ENCODE measurements around the gene CYFIP2. TPM values are rescaled to one million over a fixed set of nuclear protein-coding genes. Genes with fewer than 3 reads are reported as not detected.

CYFIP2 gene
- total and polyA plus RNA-seq, 2 of the 8 experiments (the other 6 are each of a cell fraction or from before 2014, with no cell fraction given): 45.1 to 80.6 TPM

GRCh38 chr5:157284458-157285212 lies 18.7 kb downstream of the CYFIP2 start:
- Histone ChIP-seq H3K56ac (replicated peaks; ENCODE audit: insufficient read length, low read depth, low read length) (no peak overlapping the region), H3K36me3 (ENCODE audit: control insufficient read depth in 2 of 4, insufficient read depth in 4 of 4, low read length in 3 of 4) (peaks cover 3 to 14% (median 8%) of the 10 kb centered on the region in 4 experiments; a peak in 6 of 8 replicates), H3K4me2 (ENCODE audit: insufficient read depth in 1 of 2, low read depth in 2 of 2, low read length in 2 of 2) (no peak overlapping the region), H3K4me3 (ENCODE audit: extremely low read depth in 1 of 4, insufficient read depth in 2 of 4, low read depth in 3 of 4, low read length in 4 of 4) (no peak overlapping the region), H4K20me1 (replicated peaks in 1 of 2; ENCODE audit: control insufficient read depth in 1 of 2, insufficient read depth in 2 of 2, low read length in 2 of 2) (peaks cover 5 to 7% of the 10 kb centered on the region in 2 experiments), H3K9ac (replicated peaks in 1 of 4; ENCODE audit: extremely low read depth in 1 of 4, low read depth in 3 of 4, low read length in 3 of 4) (no peak overlapping the region), H2AK5ac (ENCODE audit: low read depth, low read length) (no peak overlapping the region), H3K79me2 (ENCODE audit: control insufficient read depth in 1 of 2, insufficient read depth in 2 of 2, low read length in 2 of 2) (peaks cover 3 to 34% of the 10 kb centered on the region in 2 experiments; a peak in 3 of 4 replicates), H2BK12ac (ENCODE audit: low read depth, low read length) (no peak overlapping the region), H4K91ac (replicated peaks; ENCODE audit: insufficient read length, low read length) (no peak overlapping the region), H3K18ac (ENCODE audit: extremely low read depth, low read length) (no peak overlapping the region), H2BK120ac (replicated peaks; ENCODE audit: low read depth, low read length) (no peak overlapping the region), H3K23me2 (ENCODE audit: low read depth, low read length) (no peaks in the 10 kb centered on the region), H3K4me1 (replicated peaks in 1 of 4; ENCODE audit: control insufficient read depth in 3 of 4, insufficient read depth in 4 of 4, low read length in 3 of 4) (no peaks in the 10 kb centered on the region; a peak in 3 of 7 replicates), H3K79me1 (ENCODE audit: low read depth, low read length) (no peaks in the 10 kb centered on the region; the same call in 1 of the 2 replicates), H2BK20ac (ENCODE audit: low read length) (no peak overlapping the region), H2BK5ac (ENCODE audit: low read depth, low read length) (no peak overlapping the region), H3K14ac (ENCODE audit: insufficient read length) (no peak overlapping the region), H3K9me3 (ENCODE audit: insufficient read depth in 2 of 2, low read depth in 1 of 2, low read length in 1 of 2) (no peaks in the 10 kb centered on the region), H2AFZ (ENCODE audit: low read length) (no peak overlapping the region), H4K5ac (ENCODE audit: insufficient read length, low read depth, low read length) (no peak overlapping the region), H2BK15ac (ENCODE audit: low read length) (no peak overlapping the region), H3K27me3 (replicated peaks in 1 of 4; ENCODE audit: control insufficient read depth in 3 of 4, extremely low read depth in 1 of 4, insufficient read depth in 3 of 4, low read length in 3 of 4) (no peaks in the 10 kb centered on the region), H3K27ac (ENCODE audit: low read depth, low read length) (no peak overlapping the region), H4K8ac (ENCODE audit: extremely low read depth, insufficient read depth, low read length) (no peak overlapping the region), H3K4ac (replicated peaks; ENCODE audit: insufficient read length, low read depth, low read length) (no peak overlapping the region), H3K23ac (ENCODE audit: insufficient read length) (no peak overlapping the region)
- DNase-seq (ENCODE audit: low read depth in 1 of 2, low spot score in 2 of 2) (no peak), FAIRE-seq (no peak)
- ChIA-PET POLR2A (ENCODE audit: partially characterized antibody) (interaction anchor here (0.6 to 1.0 kb wide), 2 partner anchors 18 to 28 kb away, joined by 3 read pairs; partner anchors contain the start of gene CYFIP2), CTCF (ENCODE audit: partially characterized antibody) (interaction anchor here (0.5 to 5.0 kb wide), 4 partner anchors 10 to 39 kb away, joined by 3 to 25 read pairs (median 4); no protein-coding TSS in a partner anchor)
- TF ChIP-seq EP300 (IDR thresholded peaks at IDR 0.05; ENCODE audit: borderline replicate concordance in 1 of 2, low read depth in 2 of 2, low read length in 2 of 2) (no peak), RAD21 (IDR thresholded peaks at IDR 0.05 in 1 of 2, conservative IDR thresholded peaks at IDR 0.05 in 1 of 2; ENCODE audit: low read depth in 2 of 2, low read length in 2 of 2) (no peak), EZH2 (IDR thresholded peaks at IDR 0.05; ENCODE audit: low read depth, low read length, severe bottlenecking) (no peak), EGR1 (IDR thresholded peaks at IDR 0.05; ENCODE audit: borderline replicate concordance, low read depth, low read length) (no peak), TBP (IDR thresholded peaks at IDR 0.05; ENCODE audit: low read depth, low read length) (no peak), CHD2 (IDR thresholded peaks at IDR 0.05; ENCODE audit: low read length) (no peak), HDAC6 (IDR thresholded peaks at IDR 0.05; ENCODE audit: low read depth, low read length) (no peak), FOSL1 (IDR thresholded peaks at IDR 0.05; ENCODE audit: insufficient read depth, low read depth, low read length) (no peak), SRF (IDR thresholded peaks at IDR 0.05; ENCODE audit: low read depth, low read length) (no peak)
- 86% methylated on average over 6 of the region's 6 CpGs; no CpG with 5 or more reads in 1 of the 2 experiments for WGBS, 2 experiments (ENCODE audit: extremely low coverage in 1 of 2, insufficient coverage in 1 of 2, insufficient read length in 1 of 2, insufficient replicate concordance in 2 of 2, low coverage in 1 of 2, low lambda C conversion rate in 2 of 2, missing lambda C conversion rate in 1 of 2)

Measured in H1 (cell line).